ENCODE data around the gene RAPGEF1.

The RAPGEF1 gene

DNA sequence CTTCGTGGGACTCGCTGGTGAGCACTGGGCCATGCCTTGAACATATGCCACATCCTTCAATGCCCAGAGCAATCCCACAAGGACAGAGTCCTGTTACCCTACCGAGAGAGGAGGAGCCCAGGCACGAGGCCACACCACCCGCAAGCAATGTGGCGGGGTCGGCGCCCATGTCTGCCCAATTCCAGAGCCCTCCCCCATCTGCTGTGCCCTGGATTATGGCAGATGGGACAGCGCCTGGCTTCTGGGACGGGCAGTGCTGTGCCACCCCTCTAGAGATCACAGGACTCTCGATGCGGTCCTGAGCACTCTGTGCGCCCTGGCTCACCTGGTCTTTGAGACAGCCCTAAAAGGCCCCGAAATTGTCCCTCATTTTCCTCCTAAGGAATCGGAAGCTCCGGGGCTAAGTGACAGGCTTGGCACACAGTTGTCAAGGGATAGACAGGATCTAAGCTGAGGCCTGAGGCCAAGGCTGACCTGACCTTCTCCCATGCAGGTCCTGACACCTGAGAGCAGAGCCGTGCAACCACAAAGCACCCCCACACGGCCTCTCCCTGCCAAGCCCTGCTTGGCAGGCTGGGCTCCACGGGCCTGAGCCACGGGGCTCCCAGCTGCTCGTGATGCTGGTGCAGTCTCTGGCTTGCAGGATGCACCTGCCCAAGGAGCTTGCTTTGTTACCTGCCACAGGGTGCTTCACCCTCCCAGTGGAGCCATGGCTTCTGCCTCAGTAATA is 145.8 kb downstream of the RAPGEF1 start:
- H3K36me3 ChIP-seq (ENCODE audit: insufficient read depth, low read length): peaks cover 60% of the 10 kb centered on the region
- 94% methylated on average over 21 of the region's 21 CpGs for WGBS

DNA sequence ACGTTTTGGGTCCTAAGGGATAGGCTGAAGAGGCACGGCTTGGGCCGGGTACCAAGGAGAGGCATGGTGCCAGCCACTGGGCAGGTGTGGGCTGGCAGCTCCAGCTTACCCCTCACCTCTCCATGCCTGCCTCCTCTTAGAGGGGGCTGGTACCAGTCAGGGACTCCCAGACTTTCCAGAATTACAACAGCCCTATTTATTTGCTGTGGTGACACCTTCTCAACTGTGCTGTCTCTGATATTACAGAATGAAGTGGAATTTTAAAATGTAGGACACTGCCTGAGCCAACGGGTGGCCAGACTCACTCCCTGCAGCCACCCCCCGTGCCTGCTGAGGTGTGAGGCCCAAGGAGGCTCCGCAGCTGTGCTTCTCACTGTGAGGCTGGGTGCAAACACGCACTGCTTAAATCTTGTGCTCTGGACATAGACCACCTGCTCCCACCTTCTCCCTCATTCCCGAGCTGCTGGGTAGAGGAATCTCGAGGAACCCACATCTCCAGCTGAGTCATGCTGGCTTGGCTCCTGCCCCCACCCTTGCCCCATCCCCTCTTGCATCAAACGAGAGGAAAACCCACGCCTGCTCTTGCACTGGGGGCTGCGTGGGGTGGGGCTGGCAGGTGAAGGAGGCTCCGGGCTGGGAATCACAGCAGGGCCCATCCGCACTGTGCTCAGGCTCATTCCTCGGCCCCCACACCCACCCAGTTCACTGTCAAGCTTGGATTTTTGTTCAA is 146.6 kb downstream of the RAPGEF1 start:
- H3K9me3 ChIP-seq (ENCODE audit: insufficient read depth, low read depth, low read length): no peaks in the 10 kb centered on the region
- no peak overlapping the region for H3K9ac ChIP-seq (ENCODE audit: low read depth, low read length)
- no peak overlapping the region for H3K27ac ChIP-seq (ENCODE audit: low read depth, low read length)
- 93% methylated on average over 15 of the region's 15 CpGs for WGBS
- H3K36me3 ChIP-seq (ENCODE audit: insufficient read depth, low read length): peaks cover 63% of the 10 kb centered on the region
- no peak overlapping the region for H3K4me3 ChIP-seq (ENCODE audit: low read length)
- H3K27me3 ChIP-seq (ENCODE audit: insufficient read depth, low read length): no peaks in the 10 kb centered on the region
- H3K4me1 ChIP-seq (ENCODE audit: insufficient read depth, low read length): no peaks in the 10 kb centered on the region

More for the DNA sequence above, 145.8 kb downstream of the RAPGEF1 start:
- no peak overlapping the region for H3K27ac ChIP-seq (ENCODE audit: low read depth, low read length)
- H3K9ac ChIP-seq (ENCODE audit: low read depth, low read length): no peak overlapping the region
- no peaks in the 10 kb centered on the region for H3K27me3 ChIP-seq (ENCODE audit: insufficient read depth, low read length)
- H3K9me3 ChIP-seq (ENCODE audit: insufficient read depth, low read depth, low read length): no peaks in the 10 kb centered on the region
- H3K4me1 ChIP-seq (ENCODE audit: insufficient read depth, low read length): no peaks in the 10 kb centered on the region
- no peak overlapping the region for H3K4me3 ChIP-seq (ENCODE audit: low read length)

DNA sequence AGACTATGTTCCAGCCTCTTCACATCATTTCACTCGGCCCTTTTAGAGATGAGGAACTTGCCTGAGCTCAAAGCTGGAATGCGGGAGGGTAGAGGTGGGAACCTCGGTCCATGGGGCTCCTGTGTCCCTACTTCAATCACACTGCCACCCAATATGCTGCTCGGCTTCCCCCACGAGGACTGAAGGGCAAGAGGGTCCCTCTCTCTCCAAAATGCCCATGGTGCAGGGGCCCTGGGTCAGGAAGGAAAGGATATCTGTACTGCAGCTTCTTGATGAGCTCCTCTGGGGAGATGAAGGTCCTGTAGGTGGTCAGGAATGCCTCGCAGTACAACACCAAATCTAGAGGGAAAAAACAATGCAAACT is 148.0 kb downstream of the RAPGEF1 start:
- 90% methylated on average over 6 of the region's 6 CpGs for WGBS
- Histone ChIP-seq H3K36me3 (ENCODE audit: insufficient read depth, low read length) (peaks cover 57% of the 10 kb centered on the region), H3K27me3 (ENCODE audit: insufficient read depth, low read length) (no peaks in the 10 kb centered on the region), H3K27ac (ENCODE audit: low read depth, low read length) (no peak overlapping the region), H3K4me3 (ENCODE audit: low read length) (no peak overlapping the region), H3K9ac (ENCODE audit: low read depth, low read length) (no peak overlapping the region), H3K9me3 (ENCODE audit: insufficient read depth, low read depth, low read length) (no peaks in the 10 kb centered on the region), H3K4me1 (ENCODE audit: insufficient read depth, low read length) (no peaks in the 10 kb centered on the region)

DNA sequence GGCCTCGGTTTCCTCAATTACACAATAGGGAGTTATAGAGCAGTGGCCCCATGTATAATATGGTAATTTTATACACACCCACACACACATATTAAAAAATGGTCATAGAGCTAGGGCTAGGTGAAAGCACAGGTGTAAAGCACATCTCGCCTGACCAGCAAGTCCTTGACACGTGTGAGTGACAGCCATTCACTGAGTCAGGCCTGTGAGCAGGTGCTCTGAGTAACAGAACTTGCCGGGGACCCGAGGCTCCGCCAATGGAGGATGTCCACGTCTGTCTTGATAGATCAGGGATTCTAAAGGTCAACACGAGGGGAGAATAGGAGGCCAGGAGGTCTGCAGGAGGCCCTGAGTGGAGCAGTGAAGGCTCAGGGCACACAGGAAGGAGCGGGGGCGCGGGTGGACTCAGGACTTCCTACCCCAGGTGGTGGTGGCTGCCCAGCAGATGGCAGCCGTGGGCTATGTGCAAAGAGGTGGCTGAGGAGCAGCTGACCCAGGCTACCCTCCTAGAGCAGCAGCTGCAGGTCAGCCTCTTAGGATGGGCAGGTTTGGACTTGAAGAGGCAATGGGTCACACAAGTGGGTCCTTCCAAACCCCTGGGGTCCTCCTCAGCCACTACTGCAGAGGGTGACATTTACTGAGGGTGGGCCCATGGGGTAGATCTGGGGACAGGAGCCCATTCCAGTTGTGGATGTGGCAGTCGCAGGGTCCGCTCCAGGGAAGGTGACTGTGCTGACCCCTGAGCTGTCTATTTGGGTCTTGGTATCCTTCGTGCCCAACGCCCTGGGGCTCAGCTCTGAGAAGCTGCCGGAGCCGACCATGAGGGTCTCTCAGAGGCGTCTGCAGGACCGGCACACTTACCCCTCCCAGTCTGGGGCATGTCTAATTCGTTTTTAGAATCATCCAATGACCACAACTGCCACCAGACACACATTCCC is 148.7 kb downstream of the RAPGEF1 start:
- Histone ChIP-seq H3K27ac (ENCODE audit: low read depth, low read length) (no peak overlapping the region), H3K9me3 (ENCODE audit: insufficient read depth, low read depth, low read length) (no peaks in the 10 kb centered on the region), H3K9ac (ENCODE audit: low read depth, low read length) (no peak overlapping the region), H3K4me3 (ENCODE audit: low read length) (no peak overlapping the region), H3K27me3 (ENCODE audit: insufficient read depth, low read length) (no peaks in the 10 kb centered on the region), H3K4me1 (ENCODE audit: insufficient read depth, low read length) (no peaks in the 10 kb centered on the region), H3K36me3 (ENCODE audit: insufficient read depth, low read length) (peaks cover 52% of the 10 kb centered on the region)
- WGBS: 83% methylated on average over 20 of the region's 21 CpGs

DNA sequence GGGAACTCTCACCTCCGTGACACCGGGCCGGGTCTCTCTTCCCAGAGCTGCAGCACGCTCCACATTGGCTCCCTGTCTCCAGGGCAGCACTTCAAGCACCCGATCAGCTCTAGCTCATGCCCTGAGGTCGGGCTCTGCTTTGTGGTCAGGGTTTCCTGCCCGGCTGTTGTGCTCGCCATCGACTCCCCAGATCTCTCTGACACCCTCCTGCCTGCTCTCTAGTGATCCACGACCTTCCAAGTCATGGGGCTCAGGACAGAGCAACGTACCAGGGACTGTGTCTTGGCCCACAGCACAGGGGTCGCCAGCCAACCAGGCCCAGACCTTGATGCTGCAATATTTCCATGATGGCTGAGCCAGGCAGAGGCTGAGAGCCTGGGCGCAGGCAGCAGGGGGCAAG is 149.4 kb downstream of the RAPGEF1 start:
- Histone ChIP-seq H3K9ac (ENCODE audit: low read depth, low read length) (no peak overlapping the region), H3K4me1 (ENCODE audit: insufficient read depth, low read length) (no peaks in the 10 kb centered on the region), H3K27me3 (ENCODE audit: insufficient read depth, low read length) (no peaks in the 10 kb centered on the region), H3K9me3 (ENCODE audit: insufficient read depth, low read depth, low read length) (no peaks in the 10 kb centered on the region), H3K36me3 (ENCODE audit: insufficient read depth, low read length) (peaks cover 45% of the 10 kb centered on the region), H3K4me3 (ENCODE audit: low read length) (no peak overlapping the region), H3K27ac (ENCODE audit: low read depth, low read length) (no peak overlapping the region)
- 94% methylated on average over 13 of the region's 13 CpGs for WGBS

DNA sequence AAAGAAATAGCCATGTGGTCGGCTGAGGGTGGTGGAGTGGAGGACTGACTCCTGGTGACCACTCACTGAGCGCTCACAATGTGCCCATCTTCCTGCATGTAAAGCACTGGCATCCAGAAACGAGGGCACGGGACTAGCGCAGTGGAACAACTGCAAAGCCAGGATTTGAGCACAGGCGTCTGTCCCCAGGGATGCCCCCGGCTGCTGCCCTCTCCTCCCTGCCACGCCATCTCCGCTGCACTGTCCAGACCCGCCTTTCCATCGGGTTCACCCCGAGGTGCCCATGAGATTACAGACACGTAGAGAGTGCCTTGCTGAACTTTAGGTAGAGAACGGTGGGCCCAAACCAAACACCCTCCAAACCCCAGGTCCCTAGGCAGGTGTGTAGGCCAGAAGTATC is 149.9 kb downstream of the RAPGEF1 start:
- H3K9ac ChIP-seq (ENCODE audit: low read depth, low read length): no peak overlapping the region
- no peaks in the 10 kb centered on the region for H3K4me1 ChIP-seq (ENCODE audit: insufficient read depth, low read length)
- H3K36me3 ChIP-seq (ENCODE audit: insufficient read depth, low read length): peaks cover 41% of the 10 kb centered on the region
- H3K27ac ChIP-seq (ENCODE audit: low read depth, low read length): no peak overlapping the region
- H3K9me3 ChIP-seq (ENCODE audit: insufficient read depth, low read depth, low read length): no peaks in the 10 kb centered on the region
- WGBS: 97% methylated on average over 14 of the region's 14 CpGs
- H3K27me3 ChIP-seq (ENCODE audit: insufficient read depth, low read length): no peaks in the 10 kb centered on the region
- no peak overlapping the region for H3K4me3 ChIP-seq (ENCODE audit: low read length)

DNA sequence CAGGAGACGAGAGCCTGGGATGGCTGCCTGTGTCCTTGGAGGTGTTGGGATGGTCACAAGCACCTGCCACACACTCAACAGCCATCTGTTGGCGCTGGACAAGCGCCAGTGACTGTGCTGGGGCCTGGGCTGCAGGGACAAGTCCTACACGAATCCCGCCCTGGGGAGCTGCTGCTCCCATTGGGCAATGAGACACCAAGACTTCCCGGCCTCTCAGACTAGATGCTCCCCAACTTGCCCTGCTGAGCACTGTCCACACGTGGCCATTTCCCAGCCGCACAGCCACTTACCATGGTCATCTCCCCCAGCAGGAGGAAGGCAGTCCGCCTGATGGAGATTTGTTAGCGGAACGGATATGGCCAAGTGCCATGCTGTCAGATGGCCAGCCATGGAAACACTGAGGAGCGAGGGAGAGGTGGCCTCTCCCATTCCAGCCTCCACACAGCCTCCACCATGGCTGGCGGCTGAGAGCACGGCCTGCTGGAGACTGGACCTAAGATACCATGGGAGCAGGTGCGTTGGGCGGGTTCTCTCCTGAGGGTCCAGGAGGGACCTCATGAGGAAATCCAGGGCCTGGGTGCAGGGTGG is 150.7 kb downstream of the RAPGEF1 start:
- H3K9ac ChIP-seq (ENCODE audit: low read depth, low read length): no peak overlapping the region
- no peak overlapping the region for H3K4me3 ChIP-seq (ENCODE audit: low read length)
- no peaks in the 10 kb centered on the region for H3K27me3 ChIP-seq (ENCODE audit: insufficient read depth, low read length)
- H3K27ac ChIP-seq (ENCODE audit: low read depth, low read length): no peak overlapping the region
- H3K4me1 ChIP-seq (ENCODE audit: insufficient read depth, low read length): no peaks in the 10 kb centered on the region
- H3K36me3 ChIP-seq (ENCODE audit: insufficient read depth, low read length): peaks cover 41% of the 10 kb centered on the region
- WGBS: 95% methylated on average over 16 of the region's 16 CpGs
- H3K9me3 ChIP-seq (ENCODE audit: insufficient read depth, low read depth, low read length): no peaks in the 10 kb centered on the region

DNA sequence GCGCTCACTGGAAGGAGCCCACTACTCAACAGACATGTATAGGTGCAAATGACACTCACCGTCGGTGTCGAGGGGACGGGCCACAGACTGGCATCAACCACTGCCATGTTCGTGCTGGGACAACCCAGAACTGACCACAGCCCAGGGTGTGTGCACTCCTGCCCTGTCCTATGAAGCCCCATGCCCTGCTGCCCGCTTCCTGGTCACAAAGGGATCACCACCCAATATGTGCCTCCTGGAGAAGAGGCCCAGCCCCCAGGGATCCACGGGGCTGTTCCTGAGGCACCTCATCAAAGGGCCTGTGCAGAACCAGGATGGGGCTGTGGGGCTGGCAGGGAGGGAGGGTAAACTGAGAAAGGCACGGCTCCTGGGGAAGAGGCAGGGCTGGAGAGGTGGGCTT is 151.5 kb downstream of the RAPGEF1 start:
- H3K27ac ChIP-seq (ENCODE audit: low read depth, low read length): no peak overlapping the region
- H3K9me3 ChIP-seq (ENCODE audit: insufficient read depth, low read depth, low read length): no peaks in the 10 kb centered on the region
- H3K4me3 ChIP-seq (ENCODE audit: low read length): no peak overlapping the region
- 95% methylated on average over 9 of the region's 9 CpGs for WGBS
- H3K27me3 ChIP-seq (ENCODE audit: insufficient read depth, low read length): no peaks in the 10 kb centered on the region
- no peak overlapping the region for H3K9ac ChIP-seq (ENCODE audit: low read depth, low read length)
- no peaks in the 10 kb centered on the region for H3K4me1 ChIP-seq (ENCODE audit: insufficient read depth, low read length)
- H3K36me3 ChIP-seq (ENCODE audit: insufficient read depth, low read length): peaks cover 41% of the 10 kb centered on the region

DNA sequence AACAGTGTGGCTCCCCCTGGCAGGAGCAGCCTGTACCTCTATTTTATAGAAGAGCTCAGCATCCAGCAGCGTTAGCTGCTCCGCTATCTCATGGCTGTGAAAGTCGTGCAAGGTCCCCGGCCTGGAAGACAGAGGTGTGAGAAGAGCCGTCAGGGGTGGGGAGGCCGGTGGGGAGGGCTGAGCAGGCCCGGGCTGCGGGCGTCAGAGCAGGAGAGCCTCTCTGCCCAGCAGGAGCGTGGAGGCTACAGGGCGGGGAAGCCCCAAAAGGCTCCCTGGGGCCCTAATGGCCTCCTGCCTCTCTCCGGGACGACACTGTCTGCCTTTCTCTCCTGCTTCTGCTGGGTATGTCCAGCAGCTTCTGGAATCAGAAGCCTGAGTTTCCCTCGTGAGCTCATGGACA is 152.0 kb downstream of the RAPGEF1 start:
- Histone ChIP-seq H3K36me3 (ENCODE audit: insufficient read depth, low read length) (peaks cover 46% of the 10 kb centered on the region), H3K27ac (ENCODE audit: low read depth, low read length) (no peak overlapping the region), H3K4me1 (ENCODE audit: insufficient read depth, low read length) (no peaks in the 10 kb centered on the region), H3K9me3 (ENCODE audit: insufficient read depth, low read depth, low read length) (no peaks in the 10 kb centered on the region), H3K4me3 (ENCODE audit: low read length) (no peak overlapping the region), H3K9ac (ENCODE audit: low read depth, low read length) (no peak overlapping the region), H3K27me3 (ENCODE audit: insufficient read depth, low read length) (no peaks in the 10 kb centered on the region)
- WGBS: 93% methylated on average over 14 of the region's 14 CpGs

DNA sequence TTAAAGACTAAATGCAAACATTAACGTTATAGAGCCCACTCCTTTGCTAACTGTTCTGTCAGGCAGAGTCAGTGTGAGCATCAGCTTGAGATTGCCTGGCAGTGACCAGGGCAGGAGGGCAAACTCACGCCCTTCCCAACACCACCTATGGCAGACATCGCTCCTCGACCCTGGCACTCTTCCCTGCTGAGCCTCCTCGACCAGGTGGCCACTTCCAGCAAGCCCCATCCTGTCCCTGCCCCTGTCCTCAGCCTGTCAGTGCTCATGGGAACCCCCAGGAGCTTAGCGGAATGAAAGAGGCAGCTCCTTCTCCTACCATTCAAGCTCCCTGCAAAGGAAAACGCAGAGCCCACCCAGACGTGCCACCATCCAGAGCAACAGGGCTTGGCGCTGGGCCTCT is 152.5 kb downstream of the RAPGEF1 start:
- H3K27me3 ChIP-seq (ENCODE audit: insufficient read depth, low read length): no peaks in the 10 kb centered on the region
- no peaks in the 10 kb centered on the region for H3K4me1 ChIP-seq (ENCODE audit: insufficient read depth, low read length)
- H3K4me3 ChIP-seq (ENCODE audit: low read length): no peak overlapping the region
- H3K36me3 ChIP-seq (ENCODE audit: insufficient read depth, low read length): peaks cover 51% of the 10 kb centered on the region
- H3K9ac ChIP-seq (ENCODE audit: low read depth, low read length): no peak overlapping the region
- 93% methylated on average over 9 of the region's 9 CpGs for WGBS
- H3K9me3 ChIP-seq (ENCODE audit: insufficient read depth, low read depth, low read length): no peaks in the 10 kb centered on the region
- H3K27ac ChIP-seq (ENCODE audit: low read depth, low read length): no peak overlapping the region

DNA sequence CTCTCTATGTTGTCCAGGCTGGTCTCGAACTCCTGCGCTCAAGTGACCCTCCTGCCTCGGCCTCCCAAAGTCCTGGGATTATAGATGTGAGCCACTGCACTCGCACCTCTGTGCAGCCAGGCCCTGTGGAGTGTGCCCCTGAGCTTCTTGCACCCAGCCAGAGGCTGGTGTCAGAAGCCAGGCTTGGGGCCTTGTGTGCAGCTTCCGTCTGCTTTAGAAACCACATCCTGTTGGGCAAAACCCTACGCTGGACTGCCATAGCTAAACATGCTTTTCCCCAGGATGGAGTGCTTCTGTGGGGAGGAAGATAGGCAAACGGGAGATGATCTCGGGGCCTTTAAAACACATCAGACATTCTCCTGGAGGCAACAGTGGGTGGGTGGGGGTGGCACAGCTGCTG is 154.5 kb downstream of the RAPGEF1 start:
- Histone ChIP-seq H3K36me3 (ENCODE audit: insufficient read depth, low read length) (peaks cover 60% of the 10 kb centered on the region), H3K27ac (ENCODE audit: low read depth, low read length) (no peak overlapping the region), H3K4me1 (ENCODE audit: insufficient read depth, low read length) (no peaks in the 10 kb centered on the region), H3K9ac (ENCODE audit: low read depth, low read length) (no peak overlapping the region), H3K9me3 (ENCODE audit: insufficient read depth, low read depth, low read length) (no peaks in the 10 kb centered on the region), H3K27me3 (ENCODE audit: insufficient read depth, low read length) (no peaks in the 10 kb centered on the region), H3K4me3 (ENCODE audit: low read length) (no peak overlapping the region)
- 91% methylated on average over 8 of the region's 8 CpGs for WGBS

Data from HUES64 (cell line).